ELR (cell line): ENCODE results near the gene MLANA.
"Not testable (repeated sequence)": the region's sequence is repeated elsewhere in the genome, so short reads cannot be mapped to it uniquely, and the experiment has no call there.

Experiments
- DNase-seq: peaks from one replicate; pipeline ENCODE4 v3.0.0-alpha.2; 2015; ENCODE audit warnings: low read depth

The MLANA gene

GRCh38 chr9:5869315-5870019 lies 21.2 kb upstream of the MLANA start:
- DNase-seq, result peak; percentile 32

- DNase-seq, result no peak
These were observed 20.7 kb upstream of the MLANA start for GRCh38 chr9:5870020-5870339.

GRCh38 chr9:5870691-5871090 lies 20.0 kb upstream of the MLANA start:
- no peak for DNase-seq

- no peak for DNase-seq
These were observed 18.9 kb upstream of the MLANA start for GRCh38 chr9:5871785-5872184.

- no peak for DNase-seq
These were observed 18.2 kb upstream of the MLANA start for GRCh38 chr9:5872511-5872910.

- DNase-seq, result no peak
These were observed 17.2 kb upstream of the MLANA start for GRCh38 chr9:5873439-5873838.

- no peak for DNase-seq
These were observed 16.6 kb upstream of the MLANA start for GRCh38 chr9:5874048-5874447.

- DNase-seq, result no peak
These were observed 14.7 kb upstream of the MLANA start for GRCh38 chr9:5876026-5876425.

GRCh38 chr9:5876711-5877110 lies 14.0 kb upstream of the MLANA start:
- DNase-seq, result peak; percentile 50

- peak; percentile 91 for DNase-seq
These were observed 11.1 kb upstream of the MLANA start for GRCh38 chr9:5879419-5880181.

GRCh38 chr9:5882244-5883012 lies 8.3 kb upstream of the MLANA start:
- DNase-seq, result not testable (repeated sequence)

GRCh38 chr9:5884191-5884590 lies 6.5 kb upstream of the MLANA start:
- DNase-seq, result no peak

GRCh38 chr9:5886114-5886939 lies 4.4 kb upstream of the MLANA start:
- DNase-seq, result peak; percentile 71

GRCh38 chr9:5892456-5893133 lies 1.9 kb downstream of the MLANA start:
- DNase-seq, result no peak

GRCh38 chr9:5893134-5893505 lies 2.4 kb downstream of the MLANA start:
- no peak for DNase-seq

GRCh38 chr9:5893591-5894236 lies 3.0 kb downstream of the MLANA start:
- DNase-seq, result no peak

GRCh38 chr9:5894237-5894959 lies 3.7 kb downstream of the MLANA start:
- no peak for DNase-seq

GRCh38 chr9:5895782-5896181 lies 5.1 kb downstream of the MLANA start:
- no peak for DNase-seq

- DNase-seq, result no peak
These were observed 6.2 kb downstream of the MLANA start for GRCh38 chr9:5896863-5897262.

- DNase-seq, result peak; percentile 22
These were observed 7.2 kb downstream of the MLANA start for GRCh38 chr9:5897851-5898250.
